Transverse colon (tissue), 3 donors: Measurements from ENCODE around the gene SLC6A17.

Experiments
- POLR2A ChIP-seq: fragments of 450-650 bp; IDR thresholded peaks from one replicate; pipeline ENCODE4 v1.6.1; 2016; ENCODE audit warnings: antibody characterized with exemption, mild to moderate bottlenecking, moderate library complexity
- TF ChIP-seq, protein P1 (sequence below), 5 experiments: fragments of 200-600 bp in 3 of 5; fragments of 450-650 bp in 2 of 5; sonication (generic) in 3 of 5; IDR thresholded peaks; 1 replicate in 2 of 5; 2 replicates in 3 of 5; pipeline ENCODE4 v1.5.1; 2016 to 2017; ENCODE audit warnings: antibody characterized with exemption in 5 of 5, inconsistent platforms in 3 of 5, mild to moderate bottlenecking in 2 of 5, moderate library complexity in 1 of 5

DNA sequence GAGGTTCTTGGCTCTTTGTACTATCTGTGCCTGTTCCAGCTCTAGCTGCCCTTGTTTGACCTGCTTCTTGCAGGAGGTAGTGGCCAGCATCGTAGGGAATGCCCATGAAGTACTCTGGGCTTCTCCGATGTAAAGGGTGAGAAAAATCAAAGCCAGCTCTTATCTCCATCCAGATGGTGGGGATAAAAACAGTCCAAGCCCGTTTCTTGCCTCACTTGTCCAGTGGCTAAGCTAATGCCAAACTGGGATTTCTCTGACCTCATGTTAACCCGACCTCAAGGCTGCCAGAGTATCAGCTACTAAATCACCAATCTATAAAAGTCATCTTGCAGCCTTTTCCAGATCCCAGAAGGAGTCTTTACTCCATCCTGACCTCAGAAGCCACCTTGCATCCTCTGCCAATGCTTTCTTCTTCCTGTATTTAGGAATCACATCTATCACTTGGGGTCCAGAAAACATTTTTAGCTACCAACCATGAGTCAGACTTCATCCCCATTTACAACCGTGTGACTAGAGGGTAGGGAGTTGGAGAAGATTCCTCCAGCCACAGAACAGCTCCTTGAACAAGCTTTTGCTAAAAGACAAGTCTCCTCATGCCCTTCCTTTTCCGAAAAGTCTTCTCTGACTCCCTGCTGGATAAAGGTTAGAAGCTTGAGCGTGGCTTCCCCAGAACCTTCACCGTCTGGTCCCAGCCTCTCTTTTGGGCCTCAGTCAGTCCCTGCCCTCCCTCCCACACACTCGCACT, 95.8 kb downstream of the SLC6A17 start:
- TF ChIP-seq, protein P1, sequence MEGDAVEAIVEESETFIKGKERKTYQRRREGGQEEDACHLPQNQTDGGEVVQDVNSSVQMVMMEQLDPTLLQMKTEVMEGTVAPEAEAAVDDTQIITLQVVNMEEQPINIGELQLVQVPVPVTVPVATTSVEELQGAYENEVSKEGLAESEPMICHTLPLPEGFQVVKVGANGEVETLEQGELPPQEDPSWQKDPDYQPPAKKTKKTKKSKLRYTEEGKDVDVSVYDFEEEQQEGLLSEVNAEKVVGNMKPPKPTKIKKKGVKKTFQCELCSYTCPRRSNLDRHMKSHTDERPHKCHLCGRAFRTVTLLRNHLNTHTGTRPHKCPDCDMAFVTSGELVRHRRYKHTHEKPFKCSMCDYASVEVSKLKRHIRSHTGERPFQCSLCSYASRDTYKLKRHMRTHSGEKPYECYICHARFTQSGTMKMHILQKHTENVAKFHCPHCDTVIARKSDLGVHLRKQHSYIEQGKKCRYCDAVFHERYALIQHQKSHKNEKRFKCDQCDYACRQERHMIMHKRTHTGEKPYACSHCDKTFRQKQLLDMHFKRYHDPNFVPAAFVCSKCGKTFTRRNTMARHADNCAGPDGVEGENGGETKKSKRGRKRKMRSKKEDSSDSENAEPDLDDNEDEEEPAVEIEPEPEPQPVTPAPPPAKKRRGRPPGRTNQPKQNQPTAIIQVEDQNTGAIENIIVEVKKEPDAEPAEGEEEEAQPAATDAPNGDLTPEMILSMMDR (IDR thresholded peaks at IDR 0.05) = no peak
- no peak for TF ChIP-seq POLR2A
